Nephron progenitor cell (in vitro differentiated cells): Measurements from ENCODE around the gene PHC2.

Experiments used
- DNase-seq: peaks from one replicate; pipeline ENCODE4 v3.0.0; 2021
- H3K27ac Mint-ChIP-seq: 2 replicates; pipeline ENCODE4 v1.8.0; 2021; ENCODE audit warnings: mild to moderate bottlenecking, moderate library complexity, mixed read lengths
- H3K27me3 Mint-ChIP-seq: 2 replicates; pipeline ENCODE4 v1.8.0; 2021; ENCODE audit warnings: mild to moderate bottlenecking, low read depth, mixed read lengths; ENCODE audit not compliant: poor library complexity
- H3K36me3 Mint-ChIP-seq: 2 replicates; pipeline ENCODE4 v1.8.0; 2021; ENCODE audit warnings: low read depth, mixed read lengths
- H3K4me1 Mint-ChIP-seq: 2 replicates; pipeline ENCODE4 v1.8.0; 2021; ENCODE audit warnings: mixed read lengths
- H3K4me3 Mint-ChIP-seq: 2 replicates; pipeline ENCODE4 v1.8.0; 2021; ENCODE audit warnings: mild to moderate bottlenecking, moderate library complexity, mixed read lengths
- H3K9me3 Mint-ChIP-seq: 2 replicates; pipeline ENCODE4 v1.8.0; 2021; ENCODE audit warnings: mild to moderate bottlenecking, moderate library complexity, mixed read lengths
- CTCF ChIP-seq: fragments of 200-600 bp; sonication (generic); IDR thresholded peaks from 2 replicates; pipeline ENCODE4 v1.5.0; 2021; ENCODE audit warnings: antibody characterized with exemption

Gene PHC2

GRCh38 chr1:33400153-33400911 is 30.6 kb downstream of the PHC2 start:
- Mint-ChIP-seq H3K27ac (no peak overlapping the region), H3K4me3 (no peak overlapping the region), H3K4me1 (peaks cover 47% of the 10 kb centered on the region), H3K9me3 (peaks cover 33% of the 10 kb centered on the region), H3K27me3 (no peaks in the 10 kb centered on the region), H3K36me3 (peaks cover 88% of the 10 kb centered on the region)
- TF ChIP-seq CTCF, result no peak
- no peak for DNase-seq

- DNase-seq, result no peak
- no peak for TF ChIP-seq CTCF
- Mint-ChIP-seq H3K4me1 (peaks cover 56% of the 10 kb centered on the region), H3K27ac (peak overlapping the region; percentile 7), H3K36me3 (peaks cover 80% of the 10 kb centered on the region), H3K4me3 (no peak overlapping the region), H3K9me3 (peaks cover 26% of the 10 kb centered on the region), H3K27me3 (no peaks in the 10 kb centered on the region)
Measured at GRCh38 chr1:33399375-33399774, 31.5 kb downstream of the PHC2 start.

- Mint-ChIP-seq H3K4me1 (peaks cover 69% of the 10 kb centered on the region), H3K36me3 (peaks cover 67% of the 10 kb centered on the region), H3K4me3 (no peak overlapping the region), H3K27me3 (no peaks in the 10 kb centered on the region), H3K9me3 (peaks cover 12% of the 10 kb centered on the region), H3K27ac (peak overlapping the region; percentile 77)
- DNase-seq, result no peak
- TF ChIP-seq CTCF, result no peak
Measured at GRCh38 chr1:33397994-33398393, 32.9 kb downstream of the PHC2 start.

- H3K27me3 Mint-ChIP-seq, result no peaks in the 10 kb centered on the region
Measured at GRCh38 chr1:33397125-33397506, 33.8 kb downstream of the PHC2 start.

GRCh38 chr1:33396188-33397124 is 34.4 kb downstream of the PHC2 start:
- Mint-ChIP-seq H3K27me3 (no peaks in the 10 kb centered on the region), H3K4me1 (peaks cover 84% of the 10 kb centered on the region), H3K4me3 (peak overlapping the region; percentile 12), H3K36me3 (peaks cover 54% of the 10 kb centered on the region), H3K9me3 (peaks cover 3% of the 10 kb centered on the region), H3K27ac (peak overlapping the region; percentile 84)
- no peak for DNase-seq
- no peak for TF ChIP-seq CTCF

More at GRCh38 chr1:33397125-33397506, 33.8 kb downstream of the PHC2 start:
- H3K36me3 Mint-ChIP-seq, result peaks cover 61% of the 10 kb centered on the region
- no peak for TF ChIP-seq CTCF
- H3K4me1 Mint-ChIP-seq, result peaks cover 78% of the 10 kb centered on the region
- peak overlapping the region; percentile 12 for H3K4me3 Mint-ChIP-seq
- peak overlapping the region; percentile 84 for H3K27ac Mint-ChIP-seq
- H3K9me3 Mint-ChIP-seq, result peaks cover 10% of the 10 kb centered on the region
- no peak for DNase-seq
